ENCODE results near the gene NR3C1.

The NR3C1 gene

GRCh38 chr5:143355710-143356109 lies 47.8 kb downstream of the NR3C1 start:
- Histone ChIP-seq H3K9me3 (ENCODE audit: control insufficient read depth, low read length) (no peaks in the 10 kb centered on the region), H3K4me1 (ENCODE audit: control insufficient read depth, insufficient read depth, low read length) (peaks cover 54% of the 10 kb centered on the region), H3K27me3 (replicated peaks; ENCODE audit: control insufficient read depth, insufficient read depth, low read length) (no peaks in the 10 kb centered on the region), H3K36me3 (ENCODE audit: control insufficient read depth, insufficient read depth, low read length, severe bottlenecking) (no peaks in the 10 kb centered on the region), H3K9ac (ENCODE audit: low read length) (no peak overlapping the region), H3K4me3 (ENCODE audit: low read length) (no peak overlapping the region)
- peak; percentile 86 for DNase-seq (ENCODE audit: low read depth)

- Histone ChIP-seq H3K27me3 (replicated peaks; ENCODE audit: control insufficient read depth, insufficient read depth, low read length) (no peaks in the 10 kb centered on the region), H3K9me3 (ENCODE audit: control insufficient read depth, low read length) (no peaks in the 10 kb centered on the region), H3K36me3 (ENCODE audit: control insufficient read depth, insufficient read depth, low read length, severe bottlenecking) (no peaks in the 10 kb centered on the region), H3K4me3 (ENCODE audit: low read length) (peak overlapping the region; percentile 62), H3K9ac (ENCODE audit: low read length) (no peak overlapping the region), H3K4me1 (ENCODE audit: control insufficient read depth, insufficient read depth, low read length) (peaks cover 66% of the 10 kb centered on the region)
- DNase-seq (ENCODE audit: low read depth): no peak
Measured at GRCh38 chr5:143354025-143354424, 49.5 kb downstream of the NR3C1 start.

- no peak for DNase-seq (ENCODE audit: low read depth)
- no peaks in the 10 kb centered on the region for H3K27me3 ChIP-seq (replicated peaks; ENCODE audit: control insufficient read depth, insufficient read depth, low read length)
- peaks cover 74% of the 10 kb centered on the region for H3K4me1 ChIP-seq (ENCODE audit: control insufficient read depth, insufficient read depth, low read length)
- H3K4me3 ChIP-seq (ENCODE audit: low read length): no peak overlapping the region
- H3K36me3 ChIP-seq (ENCODE audit: control insufficient read depth, insufficient read depth, low read length, severe bottlenecking): no peaks in the 10 kb centered on the region
- no peaks in the 10 kb centered on the region for H3K9me3 ChIP-seq (ENCODE audit: control insufficient read depth, low read length)
- H3K9ac ChIP-seq (ENCODE audit: low read length): no peak overlapping the region
Measured at GRCh38 chr5:143352691-143353090, 50.8 kb downstream of the NR3C1 start.

- peak; percentile 70 for DNase-seq (ENCODE audit: low read depth)
- H3K4me1 ChIP-seq (ENCODE audit: control insufficient read depth, insufficient read depth, low read length): peaks cover 87% of the 10 kb centered on the region
- no peak overlapping the region for H3K9ac ChIP-seq (ENCODE audit: low read length)
- no peak overlapping the region for H3K4me3 ChIP-seq (ENCODE audit: low read length)
- H3K36me3 ChIP-seq (ENCODE audit: control insufficient read depth, insufficient read depth, low read length, severe bottlenecking): no peaks in the 10 kb centered on the region
- H3K9me3 ChIP-seq (ENCODE audit: control insufficient read depth, low read length): no peaks in the 10 kb centered on the region
- H3K27me3 ChIP-seq (replicated peaks; ENCODE audit: control insufficient read depth, insufficient read depth, low read length): no peaks in the 10 kb centered on the region
Measured at GRCh38 chr5:143350751-143351602, 52.5 kb downstream of the NR3C1 start.

- DNase-seq (ENCODE audit: low read depth): no peak
- H3K9ac ChIP-seq (ENCODE audit: low read length): no peak overlapping the region
- no peaks in the 10 kb centered on the region for H3K36me3 ChIP-seq (ENCODE audit: control insufficient read depth, insufficient read depth, low read length, severe bottlenecking)
- no peak overlapping the region for H3K4me3 ChIP-seq (ENCODE audit: low read length)
- no peaks in the 10 kb centered on the region for H3K9me3 ChIP-seq (ENCODE audit: control insufficient read depth, low read length)
- peaks cover 81% of the 10 kb centered on the region for H3K4me1 ChIP-seq (ENCODE audit: control insufficient read depth, insufficient read depth, low read length)
- no peaks in the 10 kb centered on the region for H3K27me3 ChIP-seq (replicated peaks; ENCODE audit: control insufficient read depth, insufficient read depth, low read length)
Measured at GRCh38 chr5:143350341-143350740, 53.1 kb downstream of the NR3C1 start.

- Histone ChIP-seq H3K9me3 (ENCODE audit: control insufficient read depth, low read length) (no peaks in the 10 kb centered on the region), H3K27me3 (replicated peaks; ENCODE audit: control insufficient read depth, insufficient read depth, low read length) (no peaks in the 10 kb centered on the region), H3K36me3 (ENCODE audit: control insufficient read depth, insufficient read depth, low read length, severe bottlenecking) (no peaks in the 10 kb centered on the region), H3K9ac (ENCODE audit: low read length) (no peak overlapping the region), H3K4me1 (ENCODE audit: control insufficient read depth, insufficient read depth, low read length) (peaks cover 70% of the 10 kb centered on the region), H3K4me3 (ENCODE audit: low read length) (no peak overlapping the region)
- peak; percentile 26 for DNase-seq (ENCODE audit: low read depth)
Measured at GRCh38 chr5:143349177-143349576, 54.3 kb downstream of the NR3C1 start.

- no peaks in the 10 kb centered on the region for H3K9me3 ChIP-seq (ENCODE audit: control insufficient read depth, low read length)
- H3K36me3 ChIP-seq (ENCODE audit: control insufficient read depth, insufficient read depth, low read length, severe bottlenecking): no peaks in the 10 kb centered on the region
- H3K4me1 ChIP-seq (ENCODE audit: control insufficient read depth, insufficient read depth, low read length): peaks cover 57% of the 10 kb centered on the region
- peak overlapping the region; percentile 44 for H3K9ac ChIP-seq (ENCODE audit: low read length)
- peak overlapping the region; percentile 33 for H3K4me3 ChIP-seq (ENCODE audit: low read length)
- H3K27me3 ChIP-seq (replicated peaks; ENCODE audit: control insufficient read depth, insufficient read depth, low read length): no peaks in the 10 kb centered on the region
- DNase-seq (ENCODE audit: low read depth): peak; percentile 53
Measured at GRCh38 chr5:143347698-143348344, 55.7 kb downstream of the NR3C1 start.

GRCh38 chr5:143347046-143347445 lies 56.4 kb downstream of the NR3C1 start:
- no peaks in the 10 kb centered on the region for H3K9me3 ChIP-seq (ENCODE audit: control insufficient read depth, low read length)
- peaks cover 50% of the 10 kb centered on the region for H3K4me1 ChIP-seq (ENCODE audit: control insufficient read depth, insufficient read depth, low read length)
- H3K36me3 ChIP-seq (ENCODE audit: control insufficient read depth, insufficient read depth, low read length, severe bottlenecking): no peaks in the 10 kb centered on the region
- H3K9ac ChIP-seq (ENCODE audit: low read length): peak overlapping the region; percentile 44
- no peaks in the 10 kb centered on the region for H3K27me3 ChIP-seq (replicated peaks; ENCODE audit: control insufficient read depth, insufficient read depth, low read length)
- peak; percentile 27 for DNase-seq (ENCODE audit: low read depth)
- peak overlapping the region; percentile 21 for H3K4me3 ChIP-seq (ENCODE audit: low read length)

GRCh38 chr5:143345671-143346440 lies 57.6 kb downstream of the NR3C1 start:
- Histone ChIP-seq H3K27me3 (replicated peaks; ENCODE audit: control insufficient read depth, insufficient read depth, low read length) (no peaks in the 10 kb centered on the region), H3K9ac (ENCODE audit: low read length) (no peak overlapping the region), H3K4me1 (ENCODE audit: control insufficient read depth, insufficient read depth, low read length) (peaks cover 50% of the 10 kb centered on the region), H3K9me3 (ENCODE audit: control insufficient read depth, low read length) (no peaks in the 10 kb centered on the region), H3K36me3 (ENCODE audit: control insufficient read depth, insufficient read depth, low read length, severe bottlenecking) (no peaks in the 10 kb centered on the region), H3K4me3 (ENCODE audit: low read length) (no peak overlapping the region)
- DNase-seq (ENCODE audit: low read depth): no peak

- Histone ChIP-seq H3K4me3 (ENCODE audit: low read length) (no peak overlapping the region), H3K9me3 (ENCODE audit: control insufficient read depth, low read length) (no peaks in the 10 kb centered on the region), H3K9ac (ENCODE audit: low read length) (no peak overlapping the region), H3K36me3 (ENCODE audit: control insufficient read depth, insufficient read depth, low read length, severe bottlenecking) (no peaks in the 10 kb centered on the region), H3K27me3 (replicated peaks; ENCODE audit: control insufficient read depth, insufficient read depth, low read length) (no peaks in the 10 kb centered on the region), H3K4me1 (ENCODE audit: control insufficient read depth, insufficient read depth, low read length) (peaks cover 34% of the 10 kb centered on the region)
- DNase-seq (ENCODE audit: low read depth): no peak
Measured at GRCh38 chr5:143343042-143343441, 60.4 kb downstream of the NR3C1 start.

- DNase-seq (ENCODE audit: low read depth): no peak
- Histone ChIP-seq H3K36me3 (ENCODE audit: control insufficient read depth, insufficient read depth, low read length, severe bottlenecking) (no peaks in the 10 kb centered on the region), H3K9me3 (ENCODE audit: control insufficient read depth, low read length) (no peaks in the 10 kb centered on the region), H3K4me1 (ENCODE audit: control insufficient read depth, insufficient read depth, low read length) (peaks cover 30% of the 10 kb centered on the region), H3K27me3 (replicated peaks; ENCODE audit: control insufficient read depth, insufficient read depth, low read length) (no peaks in the 10 kb centered on the region), H3K9ac (ENCODE audit: low read length) (no peak overlapping the region), H3K4me3 (ENCODE audit: low read length) (no peak overlapping the region)
Measured at GRCh38 chr5:143342607-143343006, 60.9 kb downstream of the NR3C1 start.
